ENCODE measurements around the gene GJB1.

The GJB1 gene

DNA sequence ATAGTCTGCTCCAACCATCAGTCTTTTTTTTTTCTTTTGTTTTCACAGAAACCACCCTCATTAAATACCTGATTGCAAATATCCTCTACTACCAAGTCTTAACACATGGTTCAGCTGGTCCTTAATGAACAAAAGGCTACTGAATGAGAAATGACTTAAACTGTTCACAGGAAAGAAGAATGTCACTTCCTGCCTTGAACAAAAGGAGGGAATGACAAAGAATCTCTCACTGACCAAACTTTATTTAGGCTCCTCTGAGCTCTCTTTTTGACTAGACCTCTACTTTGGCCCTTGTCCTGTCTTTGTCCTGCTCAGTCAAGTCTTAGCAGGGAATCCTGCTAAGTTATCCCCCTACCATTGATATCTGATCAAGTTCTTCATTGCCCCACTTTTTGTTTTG, 31.8 kb upstream of the GJB1 start:
- Histone ChIP-seq H3K9me3 (replicated peaks; ENCODE audit: insufficient read depth, low read length) (no peaks in the 10 kb centered on the region), H3K4me3 (ENCODE audit: low read length) (no peak overlapping the region), H2AFZ (ENCODE audit: low read length) (no peak overlapping the region), H3K4me1 (ENCODE audit: low read length) (no peaks in the 10 kb centered on the region), H3K9ac (ENCODE audit: low read length) (no peak overlapping the region), H3K4me2 (ENCODE audit: low read depth, low read length) (no peak overlapping the region), H3K36me3 (replicated peaks; ENCODE audit: insufficient read depth, low read length) (no peaks in the 10 kb centered on the region), H3K27ac (ENCODE audit: low read length) (no peak overlapping the region), H3F3A (ENCODE audit: insufficient read depth, low read length) (no peaks in the 10 kb centered on the region), H3K79me2 (ENCODE audit: low read length) (no peaks in the 10 kb centered on the region), H4K20me1 (ENCODE audit: insufficient read depth, low read length) (no peaks in the 10 kb centered on the region), H3K9me2 (replicated peaks; ENCODE audit: insufficient read depth, low read length) (no peaks in the 10 kb centered on the region), H3K27me3 (replicated peaks; ENCODE audit: insufficient read depth, low read length) (no peaks in the 10 kb centered on the region)
- DNase-seq = no peak
- no peak for TF ChIP-seq EZH2phosphoT487 (IDR thresholded peaks at IDR 0.05; ENCODE audit: low read length)
- TF ChIP-seq, protein P1, sequence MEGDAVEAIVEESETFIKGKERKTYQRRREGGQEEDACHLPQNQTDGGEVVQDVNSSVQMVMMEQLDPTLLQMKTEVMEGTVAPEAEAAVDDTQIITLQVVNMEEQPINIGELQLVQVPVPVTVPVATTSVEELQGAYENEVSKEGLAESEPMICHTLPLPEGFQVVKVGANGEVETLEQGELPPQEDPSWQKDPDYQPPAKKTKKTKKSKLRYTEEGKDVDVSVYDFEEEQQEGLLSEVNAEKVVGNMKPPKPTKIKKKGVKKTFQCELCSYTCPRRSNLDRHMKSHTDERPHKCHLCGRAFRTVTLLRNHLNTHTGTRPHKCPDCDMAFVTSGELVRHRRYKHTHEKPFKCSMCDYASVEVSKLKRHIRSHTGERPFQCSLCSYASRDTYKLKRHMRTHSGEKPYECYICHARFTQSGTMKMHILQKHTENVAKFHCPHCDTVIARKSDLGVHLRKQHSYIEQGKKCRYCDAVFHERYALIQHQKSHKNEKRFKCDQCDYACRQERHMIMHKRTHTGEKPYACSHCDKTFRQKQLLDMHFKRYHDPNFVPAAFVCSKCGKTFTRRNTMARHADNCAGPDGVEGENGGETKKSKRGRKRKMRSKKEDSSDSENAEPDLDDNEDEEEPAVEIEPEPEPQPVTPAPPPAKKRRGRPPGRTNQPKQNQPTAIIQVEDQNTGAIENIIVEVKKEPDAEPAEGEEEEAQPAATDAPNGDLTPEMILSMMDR (IDR thresholded peaks at IDR 0.05; ENCODE audit: low read length) = no peak

DNA sequence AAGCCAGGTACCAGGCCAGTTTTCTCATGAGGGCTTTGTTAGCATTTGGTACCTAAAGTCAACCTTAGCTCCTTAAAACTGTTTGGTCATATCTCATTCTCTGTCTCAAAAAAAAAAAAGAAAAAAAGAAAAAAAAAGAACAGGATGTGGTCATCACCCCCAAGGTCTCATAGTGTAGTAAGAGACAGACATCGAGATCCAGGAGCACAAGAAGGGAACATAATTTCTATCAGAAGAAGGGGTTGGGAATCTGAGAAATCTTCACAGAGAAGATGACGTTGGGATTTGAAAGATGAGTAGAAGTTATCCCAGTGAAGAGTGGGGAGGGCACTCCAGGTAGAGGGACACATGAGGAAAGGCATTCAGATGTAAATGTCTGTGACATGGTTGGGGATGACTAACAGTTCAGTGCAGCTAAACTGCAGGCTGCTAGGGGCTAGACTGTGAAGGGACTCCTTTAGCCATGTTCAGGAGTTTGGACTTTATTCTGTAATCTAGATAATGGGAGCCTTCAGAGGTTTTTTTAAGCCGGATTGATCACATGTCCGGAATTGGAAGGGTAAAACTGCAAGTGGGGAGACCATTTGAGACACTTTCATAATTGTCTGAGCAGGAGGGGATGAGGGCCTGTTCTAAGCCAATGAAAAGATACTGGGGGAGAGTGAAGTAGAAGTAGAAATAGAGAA, 26.9 kb upstream of the GJB1 start:
- H3K27ac ChIP-seq (ENCODE audit: low read length) = no peak overlapping the region
- no peaks in the 10 kb centered on the region for H3K9me3 ChIP-seq (replicated peaks; ENCODE audit: insufficient read depth, low read length)
- no peaks in the 10 kb centered on the region for H3K4me1 ChIP-seq (ENCODE audit: low read length)
- TF ChIP-seq EZH2phosphoT487 (IDR thresholded peaks at IDR 0.05; ENCODE audit: low read length) (no peak), EZH2 (optimal IDR thresholded peaks at IDR 0.05; ENCODE audit: low read depth, low read length) (no peak)
- TF ChIP-seq, protein P1 (IDR thresholded peaks at IDR 0.05; ENCODE audit: low read length) = no peak
- peak overlapping the region; percentile 35 for H2AFZ ChIP-seq (ENCODE audit: low read length)
- no peak for DNase-seq
- no peaks in the 10 kb centered on the region for H3K36me3 ChIP-seq (replicated peaks; ENCODE audit: insufficient read depth, low read length)
- no peaks in the 10 kb centered on the region for H3F3A ChIP-seq (ENCODE audit: insufficient read depth, low read length)
- H3K4me3 ChIP-seq (ENCODE audit: low read length) = no peak overlapping the region
- H3K79me2 ChIP-seq (ENCODE audit: low read length) = no peaks in the 10 kb centered on the region
- peak overlapping the region; percentile 23; the same call in 1 of the 2 replicates for H3K4me2 ChIP-seq (ENCODE audit: low read depth, low read length)
- no peaks in the 10 kb centered on the region for H4K20me1 ChIP-seq (ENCODE audit: insufficient read depth, low read length)
- H3K9ac ChIP-seq (ENCODE audit: low read length) = no peak overlapping the region
- H3K9me2 ChIP-seq (replicated peaks; ENCODE audit: insufficient read depth, low read length) = no peaks in the 10 kb centered on the region
- H3K27me3 ChIP-seq (replicated peaks; ENCODE audit: insufficient read depth, low read length) = no peaks in the 10 kb centered on the region

DNA sequence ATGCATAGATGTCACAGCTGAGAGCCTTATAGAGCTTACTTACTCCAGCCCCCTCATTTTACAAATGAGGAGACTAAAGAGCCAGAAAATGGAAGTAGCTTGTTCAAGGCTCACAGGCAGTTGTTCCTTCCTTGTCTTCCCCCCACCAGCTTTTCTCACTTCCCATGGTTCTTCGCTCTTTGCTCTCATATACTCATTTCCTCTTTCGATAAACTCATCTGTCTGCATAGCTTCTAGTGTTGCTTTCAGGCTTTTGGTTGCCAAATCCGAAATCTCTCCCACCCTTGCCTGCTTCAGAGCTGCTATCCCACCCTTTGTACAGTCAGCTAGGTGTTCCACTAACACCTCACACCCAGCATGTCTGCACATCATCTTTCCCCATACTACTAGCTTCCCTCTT, 25.0 kb upstream of the GJB1 start:
- Histone ChIP-seq H4K20me1 (ENCODE audit: insufficient read depth, low read length) (no peaks in the 10 kb centered on the region), H3K9me3 (replicated peaks; ENCODE audit: insufficient read depth, low read length) (no peaks in the 10 kb centered on the region), H3K4me2 (ENCODE audit: low read depth, low read length) (peak overlapping the region; percentile 46), H3K9ac (ENCODE audit: low read length) (no peak overlapping the region), H3K4me1 (ENCODE audit: low read length) (no peaks in the 10 kb centered on the region), H3K79me2 (ENCODE audit: low read length) (no peaks in the 10 kb centered on the region), H3K27ac (ENCODE audit: low read length) (peak overlapping the region; percentile 23; the same call in 1 of the 2 replicates), H2AFZ (ENCODE audit: low read length) (peak overlapping the region; percentile 78), H3K36me3 (replicated peaks; ENCODE audit: insufficient read depth, low read length) (no peaks in the 10 kb centered on the region), H3F3A (ENCODE audit: insufficient read depth, low read length) (no peaks in the 10 kb centered on the region), H3K27me3 (replicated peaks; ENCODE audit: insufficient read depth, low read length) (no peaks in the 10 kb centered on the region), H3K9me2 (replicated peaks; ENCODE audit: insufficient read depth, low read length) (no peaks in the 10 kb centered on the region), H3K4me3 (ENCODE audit: low read length) (peak overlapping the region; percentile 47)
- TF ChIP-seq EZH2phosphoT487 (IDR thresholded peaks at IDR 0.05; ENCODE audit: low read length) (no peak), EZH2 (optimal IDR thresholded peaks at IDR 0.05; ENCODE audit: low read depth, low read length) (no peak)
- TF ChIP-seq, protein P1 (IDR thresholded peaks at IDR 0.05; ENCODE audit: low read length) = no peak
- DNase-seq = no peak

Measured in MM.1S (cell line).